Loucy (cell line): Measurements from ENCODE around the gene CCL28.

Experiments
- H2AFZ ChIP-seq: fragments of 200-600 bp; sonication (generic); 2 replicates; pipeline ENCODE4 v1.6.0; 2016; ENCODE audit warnings: antibody characterized with exemption, mild to moderate bottlenecking, low read length, moderate library complexity
- H3F3A ChIP-seq: fragments of 200-600 bp; 2 replicates; pipeline ENCODE4 v1.6.0; 2016; ENCODE audit warnings: antibody characterized with exemption, low read depth, mild to moderate bottlenecking
- H3K27me3 ChIP-seq: fragments of 200-600 bp; sonication (generic); 2 replicates; pipeline ENCODE4 v1.6.1; 2014; ENCODE audit warnings: low read length, mild to moderate bottlenecking; ENCODE audit not compliant: insufficient read depth, poor library complexity, severe bottlenecking
- H3K36me3 ChIP-seq: fragments of 200-600 bp; sonication (generic); 2 replicates; pipeline ENCODE4 v1.6.1; 2016; ENCODE audit warnings: low read length; ENCODE audit not compliant: insufficient read depth
- H3K4me1 ChIP-seq: fragments of 200-600 bp; sonication (generic); 2 replicates; pipeline ENCODE4 v1.5.1; 2014; ENCODE audit warnings: low read length, mild to moderate bottlenecking; ENCODE audit not compliant: insufficient read depth, poor library complexity, severe bottlenecking
- H3K4me2 ChIP-seq: fragments of 200-600 bp; sonication (generic); 2 replicates; pipeline ENCODE4 v1.6.0; 2014; ENCODE audit warnings: antibody characterized with exemption, low read length, low read depth, mild to moderate bottlenecking; ENCODE audit not compliant: poor library complexity, severe bottlenecking
- H3K4me3 ChIP-seq: fragments of 200-600 bp; sonication (generic); 2 replicates; pipeline ENCODE4 v1.5.1; 2014; ENCODE audit warnings: low read length, mild to moderate bottlenecking, mixed read lengths; ENCODE audit not compliant: poor library complexity, severe bottlenecking
- H3K79me2 ChIP-seq: fragments of 200-600 bp; sonication (generic); 2 replicates; pipeline ENCODE4 v1.6.1; 2014; ENCODE audit warnings: low read length; ENCODE audit not compliant: insufficient read depth
- H3K9ac ChIP-seq: fragments of 200-600 bp; sonication (generic); 2 replicates; pipeline ENCODE4 v1.6.0; 2014; ENCODE audit warnings: mild to moderate bottlenecking, low read depth, low read length, moderate library complexity; ENCODE audit not compliant: poor library complexity, severe bottlenecking
- H3K9me2 ChIP-seq: fragments of 200-600 bp; sonication (generic); replicated peaks from 2 replicates; pipeline ENCODE4 v1.6.1; 2016; ENCODE audit warnings: low read depth, low read length, mixed read lengths
- H3K9me3 ChIP-seq: fragments of 200-600 bp; sonication (generic); 2 replicates; pipeline ENCODE4 v1.6.1; 2014; ENCODE audit warnings: mild to moderate bottlenecking, antibody characterized with exemption, low read length, low read depth; ENCODE audit not compliant: insufficient read depth
- H4K20me1 ChIP-seq: fragments of 200-600 bp; sonication (generic); 2 replicates; pipeline ENCODE4 v1.6.0; 2014; ENCODE audit warnings: antibody characterized with exemption, low read length, mild to moderate bottlenecking; ENCODE audit not compliant: insufficient read depth, poor library complexity, severe bottlenecking
- EZH2phosphoT487 ChIP-seq: fragments of 200-600 bp; IDR thresholded peaks from 2 replicates; pipeline ENCODE4 v1.6.1; 2018; ENCODE audit warnings: antibody characterized with exemption, mild to moderate bottlenecking, moderate library complexity, borderline replicate concordance
- TF ChIP-seq, protein P1 (sequence below): fragments of 200-600 bp; sonication (generic); conservative IDR thresholded peaks from 2 replicates; pipeline ENCODE4 v1.5.1; 2014; ENCODE audit warnings: mild to moderate bottlenecking, antibody characterized with exemption, low read length

The CCL28 gene

DNA sequence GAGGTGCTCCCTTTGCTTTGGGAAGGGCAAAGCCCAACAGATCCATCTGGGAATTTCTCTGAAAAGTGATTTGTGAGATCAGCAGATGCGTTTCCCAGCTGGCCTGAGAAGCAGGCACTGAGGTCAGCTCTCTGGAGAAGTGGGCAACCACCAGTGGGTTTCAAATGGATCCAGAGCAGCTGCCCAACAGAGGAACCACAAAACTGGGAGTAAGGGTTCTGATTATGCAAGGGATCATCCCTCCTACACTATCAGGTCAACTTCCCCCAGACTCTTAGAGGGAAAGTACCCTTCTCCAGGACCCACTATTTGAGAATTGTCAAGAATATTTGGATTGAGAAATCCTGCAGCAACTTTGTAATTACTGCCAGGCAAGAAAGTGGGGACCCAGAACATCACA is 21.7 kb downstream of the CCL28 start:
- Histone ChIP-seq H3K9ac (no peak overlapping the region), H3K4me2 (peak overlapping the region; percentile 19), H3K27me3 (no peaks in the 10 kb centered on the region), H3F3A (no peaks in the 10 kb centered on the region), H3K4me1 (peaks cover 20% of the 10 kb centered on the region), H3K9me3 (no peaks in the 10 kb centered on the region), H3K36me3 (peaks cover 30% of the 10 kb centered on the region; the same call in 1 of the 2 replicates), H3K79me2 (peaks cover 57% of the 10 kb centered on the region; the same call in 1 of the 2 replicates), H3K4me3 (no peak overlapping the region), H2AFZ (no peak overlapping the region), H3K9me2 (no peaks in the 10 kb centered on the region), H4K20me1 (peaks cover 5% of the 10 kb centered on the region)
- TF ChIP-seq, protein P1, sequence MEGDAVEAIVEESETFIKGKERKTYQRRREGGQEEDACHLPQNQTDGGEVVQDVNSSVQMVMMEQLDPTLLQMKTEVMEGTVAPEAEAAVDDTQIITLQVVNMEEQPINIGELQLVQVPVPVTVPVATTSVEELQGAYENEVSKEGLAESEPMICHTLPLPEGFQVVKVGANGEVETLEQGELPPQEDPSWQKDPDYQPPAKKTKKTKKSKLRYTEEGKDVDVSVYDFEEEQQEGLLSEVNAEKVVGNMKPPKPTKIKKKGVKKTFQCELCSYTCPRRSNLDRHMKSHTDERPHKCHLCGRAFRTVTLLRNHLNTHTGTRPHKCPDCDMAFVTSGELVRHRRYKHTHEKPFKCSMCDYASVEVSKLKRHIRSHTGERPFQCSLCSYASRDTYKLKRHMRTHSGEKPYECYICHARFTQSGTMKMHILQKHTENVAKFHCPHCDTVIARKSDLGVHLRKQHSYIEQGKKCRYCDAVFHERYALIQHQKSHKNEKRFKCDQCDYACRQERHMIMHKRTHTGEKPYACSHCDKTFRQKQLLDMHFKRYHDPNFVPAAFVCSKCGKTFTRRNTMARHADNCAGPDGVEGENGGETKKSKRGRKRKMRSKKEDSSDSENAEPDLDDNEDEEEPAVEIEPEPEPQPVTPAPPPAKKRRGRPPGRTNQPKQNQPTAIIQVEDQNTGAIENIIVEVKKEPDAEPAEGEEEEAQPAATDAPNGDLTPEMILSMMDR: no peak
- TF ChIP-seq EZH2phosphoT487: no peak

DNA sequence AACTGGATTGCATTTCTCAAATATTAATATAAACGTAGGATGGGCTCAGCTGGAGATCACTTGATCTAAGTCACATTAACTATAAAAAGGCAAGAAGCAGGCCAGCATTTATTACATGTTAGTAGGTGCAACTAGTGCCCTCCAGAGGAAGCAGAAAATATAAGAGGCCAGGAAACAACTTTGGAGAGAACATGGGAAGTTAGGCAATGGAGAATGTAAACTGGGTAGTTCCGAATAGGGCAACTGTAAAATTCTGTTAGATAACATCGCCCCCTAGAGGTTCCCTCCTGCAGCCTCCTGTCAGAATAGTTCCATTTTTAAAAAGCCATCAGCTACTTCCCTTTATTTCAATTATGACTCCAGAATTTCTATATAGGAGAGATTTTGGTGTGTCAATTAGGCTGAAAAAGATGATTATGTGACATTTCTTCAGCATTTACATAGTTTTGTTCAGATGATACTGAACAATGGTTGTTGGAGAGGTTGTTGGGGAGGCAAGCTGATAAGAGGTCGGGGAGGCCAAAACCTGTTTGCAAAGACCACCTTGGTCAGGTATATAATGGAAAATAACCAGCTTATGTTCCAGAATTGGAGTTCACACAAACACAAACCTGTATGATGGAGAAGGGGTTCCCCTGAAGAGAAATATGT is 22.4 kb downstream of the CCL28 start:
- H3K9me3 ChIP-seq: no peaks in the 10 kb centered on the region
- H2AFZ ChIP-seq: no peak overlapping the region
- H3K36me3 ChIP-seq: peaks cover 30% of the 10 kb centered on the region; the same call in 1 of the 2 replicates
- peak overlapping the region; percentile 28 for H3K4me2 ChIP-seq
- H3K9me2 ChIP-seq: no peaks in the 10 kb centered on the region
- peaks cover 5% of the 10 kb centered on the region for H4K20me1 ChIP-seq
- peaks cover 20% of the 10 kb centered on the region for H3K4me1 ChIP-seq
- peak overlapping the region; percentile 12 for H3K4me3 ChIP-seq
- H3K79me2 ChIP-seq: peaks cover 54% of the 10 kb centered on the region; the same call in 1 of the 2 replicates
- TF ChIP-seq EZH2phosphoT487: no peak
- TF ChIP-seq, protein P1: peak; percentile 97
- no peak overlapping the region for H3K9ac ChIP-seq
- H3K27me3 ChIP-seq: no peaks in the 10 kb centered on the region
- H3F3A ChIP-seq: no peaks in the 10 kb centered on the region

DNA sequence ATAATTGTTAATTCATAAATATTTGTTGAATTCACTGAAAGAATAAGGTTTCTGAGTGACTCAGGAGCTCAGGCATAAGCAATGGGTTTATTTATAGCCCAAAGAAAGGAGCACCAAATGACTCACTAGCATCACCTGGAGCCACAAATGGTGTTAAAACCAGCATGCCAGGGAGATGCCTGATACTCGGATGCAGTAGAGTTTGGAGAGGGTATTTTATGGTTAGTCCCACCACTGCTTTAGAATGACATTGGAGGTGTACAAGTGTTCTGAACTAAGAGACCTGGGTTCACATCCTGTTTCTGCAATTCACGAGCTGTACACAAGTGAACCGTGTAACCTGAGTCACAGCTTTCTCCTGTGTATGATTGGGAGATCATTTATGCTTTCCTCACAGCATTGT is 25.2 kb downstream of the CCL28 start:
- Histone ChIP-seq H2AFZ (no peak overlapping the region), H3K9me3 (no peaks in the 10 kb centered on the region), H3K36me3 (peaks cover 45% of the 10 kb centered on the region; the same call in 1 of the 2 replicates), H3K9ac (no peak overlapping the region), H3F3A (no peaks in the 10 kb centered on the region), H3K4me1 (peaks cover 8% of the 10 kb centered on the region), H3K9me2 (no peaks in the 10 kb centered on the region), H3K4me3 (no peak overlapping the region), H3K79me2 (peaks cover 49% of the 10 kb centered on the region; the same call in 1 of the 2 replicates), H3K27me3 (no peaks in the 10 kb centered on the region), H3K4me2 (no peak overlapping the region), H4K20me1 (peaks cover 5% of the 10 kb centered on the region)
- TF ChIP-seq EZH2phosphoT487: no peak
- TF ChIP-seq, protein P1: no peak
